Activated naive CD8-positive, alpha-beta T cell treated with anti-CD3 and anti-CD28 coated beads for 36 hours (primary cell): Measurements from ENCODE around the gene CHN1. TPM values are rescaled to one million over a fixed set of nuclear protein-coding genes. Genes with fewer than 3 reads are reported as not detected.
A peak's percentile ranks its signal among the peaks of the same experiment; 100 is the strongest.

ENCODE experiments used
- DNase-seq: peaks from one replicate; pipeline ENCODE4 v3.0.0; 2021
- H3K27ac Mint-ChIP-seq: one replicate; pipeline ENCODE4 v1.8.0; 2022; ENCODE audit warnings: mild to moderate bottlenecking, moderate library complexity, mixed read lengths
- H3K27me3 Mint-ChIP-seq: one replicate; pipeline ENCODE4 v1.8.0; 2022; ENCODE audit warnings: mild to moderate bottlenecking, mixed read lengths
- H3K36me3 Mint-ChIP-seq: one replicate; pipeline ENCODE4 v1.8.0; 2021; ENCODE audit warnings: mild to moderate bottlenecking, mixed read lengths
- H3K4me1 Mint-ChIP-seq: one replicate; pipeline ENCODE4 v1.8.0; 2021; ENCODE audit warnings: mixed read lengths
- H3K4me3 Mint-ChIP-seq: one replicate; pipeline ENCODE4 v1.8.0; 2022; ENCODE audit warnings: mild to moderate bottlenecking, moderate library complexity, mixed read lengths
- H3K9me3 Mint-ChIP-seq: one replicate; pipeline ENCODE4 v1.8.0; 2022; ENCODE audit warnings: mixed read lengths
- total RNA-seq, 2 experiments: library from RNA; stranded (reverse); gene quantifications; one replicate each; pipeline ENCODE4 v1.2.3, GENCODE V29; 2021

The CHN1 gene
- total RNA-seq, 2 experiments from 2014 or later: 17.6 to 18.6 TPM

DNA sequence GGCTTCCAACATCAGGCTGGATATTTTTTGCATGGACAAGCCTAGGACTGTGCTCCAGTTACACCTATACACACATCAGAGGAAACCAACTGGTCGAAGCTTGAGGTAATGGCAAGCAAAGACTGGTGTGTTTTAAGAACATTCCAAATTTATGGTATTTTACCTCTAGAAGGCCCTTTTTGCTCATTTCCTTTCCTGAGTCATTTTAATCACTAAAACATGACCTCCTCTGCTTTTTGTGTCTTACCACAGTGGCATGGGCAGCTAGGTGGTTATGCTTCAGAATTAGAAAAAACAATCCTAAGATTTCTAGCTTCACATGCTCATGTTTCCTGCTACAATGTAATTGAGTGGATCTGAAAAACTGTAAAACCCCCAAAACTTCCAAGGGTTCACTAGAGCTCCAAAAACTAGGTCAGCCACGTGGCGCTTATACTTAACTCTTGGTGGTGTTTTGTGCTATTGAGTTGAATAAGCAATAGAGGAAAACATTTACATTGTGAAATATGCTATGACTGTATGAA lies 210.3 kb downstream of the CHN1 start:
- no peak for DNase-seq
- Mint-ChIP-seq H3K4me1 (peaks cover 30% of the 10 kb centered on the region), H3K27ac (peak overlapping the region; percentile 85), H3K9me3 (no peaks in the 10 kb centered on the region), H3K36me3 (no peaks in the 10 kb centered on the region), H3K27me3 (no peaks in the 10 kb centered on the region), H3K4me3 (no peak overlapping the region)

DNA sequence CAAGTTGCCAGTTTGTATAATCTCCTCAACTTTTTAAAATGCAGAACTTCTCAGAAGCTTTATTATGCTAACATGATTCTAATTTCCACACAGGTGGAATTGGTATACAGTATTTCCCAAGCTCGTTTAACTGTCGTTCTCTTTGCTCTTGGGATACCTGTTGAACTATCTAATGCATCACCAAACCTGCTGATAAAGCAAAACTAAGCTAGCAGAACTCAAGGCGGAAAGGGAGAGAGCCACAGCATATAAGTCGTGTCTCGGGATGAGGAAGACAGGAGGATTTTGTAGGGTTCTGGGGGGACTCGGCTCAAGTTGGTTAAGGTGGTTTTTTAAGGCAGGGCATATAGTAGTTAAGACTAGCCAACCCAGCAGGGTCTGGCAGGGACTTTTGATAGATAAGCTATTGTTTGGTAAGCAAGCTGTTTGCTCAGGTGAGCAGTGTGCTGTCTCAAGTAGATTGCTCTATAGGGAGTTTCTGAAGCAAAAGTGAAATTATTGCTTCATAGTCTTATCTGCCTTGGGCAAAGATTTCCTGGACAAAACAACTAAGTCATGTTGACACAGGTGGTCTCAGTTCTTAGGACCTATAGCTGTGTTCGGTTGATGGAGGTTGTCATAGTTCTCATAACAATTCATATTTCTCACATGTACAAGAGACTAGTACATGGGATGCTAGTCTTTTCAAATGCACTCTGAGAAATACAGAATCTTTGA lies 212.7 kb downstream of the CHN1 start:
- H3K27me3 Mint-ChIP-seq: no peaks in the 10 kb centered on the region
- DNase-seq: no peak
- no peaks in the 10 kb centered on the region for H3K36me3 Mint-ChIP-seq
- no peak overlapping the region for H3K27ac Mint-ChIP-seq
- no peak overlapping the region for H3K4me3 Mint-ChIP-seq
- H3K9me3 Mint-ChIP-seq: no peaks in the 10 kb centered on the region
- H3K4me1 Mint-ChIP-seq: peaks cover 44% of the 10 kb centered on the region

DNA sequence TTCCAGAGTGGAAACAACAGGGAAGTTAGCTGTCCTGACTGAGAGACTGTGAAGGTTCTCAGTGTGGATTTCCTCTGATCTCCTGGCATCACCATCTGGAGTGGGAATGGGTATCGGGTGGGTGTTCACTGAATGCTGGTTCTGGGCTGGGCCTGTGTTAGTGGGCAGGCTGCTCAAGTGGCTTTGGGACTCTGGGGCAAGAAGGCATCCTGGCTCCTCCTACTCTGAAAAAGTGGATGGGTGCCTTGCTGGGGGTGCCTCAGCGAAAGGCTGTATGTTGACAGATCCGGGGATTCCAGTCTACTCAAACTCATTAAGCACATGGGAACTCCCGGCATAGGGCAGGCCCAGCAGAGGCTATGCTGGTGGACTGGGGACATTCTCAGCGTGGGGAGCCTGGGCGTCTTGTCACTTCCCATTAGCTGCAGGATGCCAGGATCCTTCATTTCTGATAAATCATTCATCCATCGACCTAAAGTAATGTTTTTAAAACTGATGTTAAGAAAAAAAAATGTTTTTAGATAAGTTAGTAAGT lies 213.4 kb downstream of the CHN1 start:
- H3K4me3 Mint-ChIP-seq: no peak overlapping the region
- DNase-seq: no peak
- H3K27ac Mint-ChIP-seq: no peak overlapping the region
- H3K27me3 Mint-ChIP-seq: no peaks in the 10 kb centered on the region
- no peaks in the 10 kb centered on the region for H3K36me3 Mint-ChIP-seq
- no peaks in the 10 kb centered on the region for H3K9me3 Mint-ChIP-seq
- H3K4me1 Mint-ChIP-seq: peaks cover 48% of the 10 kb centered on the region

DNA sequence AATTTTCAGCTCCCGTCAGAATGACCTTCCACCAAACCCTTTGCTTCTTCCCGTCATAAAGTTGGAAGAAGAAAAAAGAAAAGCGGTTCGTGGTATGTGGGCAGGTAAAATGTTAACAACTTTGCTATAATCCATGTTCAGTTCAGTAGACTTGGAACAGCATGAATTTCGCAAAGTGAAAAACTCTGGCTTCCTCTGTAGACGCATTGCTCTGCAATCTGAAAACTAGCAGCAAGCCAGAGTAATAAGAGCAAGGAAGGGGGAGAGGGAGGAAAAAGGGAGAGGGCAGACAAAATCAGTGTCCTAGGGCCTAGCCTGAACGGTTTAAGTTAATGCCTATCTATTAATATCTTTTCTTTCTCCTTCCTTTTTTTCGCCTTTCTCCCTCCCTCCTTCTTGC lies 214.2 kb downstream of the CHN1 start:
- Mint-ChIP-seq H3K27ac (no peak overlapping the region), H3K4me1 (peaks cover 41% of the 10 kb centered on the region), H3K27me3 (no peaks in the 10 kb centered on the region), H3K9me3 (no peaks in the 10 kb centered on the region), H3K4me3 (no peak overlapping the region), H3K36me3 (no peaks in the 10 kb centered on the region)
- no peak for DNase-seq

DNA sequence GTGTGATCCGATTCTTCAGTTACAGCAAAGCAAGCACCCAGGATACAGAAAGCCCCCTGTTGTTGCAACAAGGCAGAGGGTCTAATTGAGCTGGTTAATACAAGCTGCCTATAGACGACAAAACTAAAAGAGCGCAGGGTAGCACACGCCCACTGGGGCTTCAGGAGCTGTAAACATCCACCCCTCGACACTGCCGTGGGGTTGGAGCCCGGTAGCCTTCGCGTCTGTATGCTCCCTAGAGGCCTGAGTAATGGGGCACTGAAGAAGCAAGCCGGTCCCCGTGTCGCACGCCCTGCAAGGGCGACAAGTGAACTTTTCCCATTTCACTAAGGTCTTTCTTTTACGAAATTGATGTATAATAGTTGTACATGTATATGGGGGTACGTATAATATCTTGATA lies 216.2 kb downstream of the CHN1 start:
- Mint-ChIP-seq H3K36me3 (no peaks in the 10 kb centered on the region), H3K4me3 (no peak overlapping the region), H3K27ac (peak overlapping the region; percentile 96), H3K4me1 (peaks cover 25% of the 10 kb centered on the region), H3K27me3 (no peaks in the 10 kb centered on the region), H3K9me3 (no peaks in the 10 kb centered on the region)
- no peak for DNase-seq

DNA sequence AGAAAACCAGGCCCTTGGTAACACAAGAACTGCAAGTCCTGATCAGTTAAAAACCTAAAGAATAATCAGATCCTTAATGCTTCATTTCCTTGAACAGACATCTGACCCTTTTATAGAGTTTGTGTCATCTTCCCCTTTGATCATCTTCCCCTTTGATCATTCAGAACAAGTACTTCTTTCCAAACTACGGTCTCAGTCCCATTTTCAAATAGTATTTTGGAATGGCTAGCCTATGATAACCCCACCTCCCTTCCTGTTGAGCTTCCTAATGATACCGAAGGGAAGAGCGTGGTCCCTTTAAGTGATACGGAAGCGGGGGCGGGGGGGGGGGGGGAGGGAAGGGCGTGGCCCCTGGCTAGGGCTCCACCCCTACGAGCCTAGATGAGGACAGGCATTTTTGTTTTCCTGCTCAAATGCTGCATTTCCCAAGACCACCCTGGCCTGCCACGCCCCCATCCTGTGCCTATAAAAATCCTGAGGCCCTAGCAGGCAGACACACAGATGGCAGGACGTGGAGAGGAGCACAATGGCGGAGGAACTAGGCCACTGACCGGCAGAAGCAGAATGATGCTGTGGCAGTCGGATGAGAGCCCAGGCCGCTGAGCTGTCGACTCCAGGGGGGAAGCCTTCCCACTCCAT lies 216.8 kb downstream of the CHN1 start:
- peak overlapping the region; percentile 54 for H3K4me3 Mint-ChIP-seq
- no peaks in the 10 kb centered on the region for H3K27me3 Mint-ChIP-seq
- H3K9me3 Mint-ChIP-seq: no peaks in the 10 kb centered on the region
- H3K27ac Mint-ChIP-seq: peak overlapping the region; percentile 96
- no peak for DNase-seq
- no peaks in the 10 kb centered on the region for H3K36me3 Mint-ChIP-seq
- peaks cover 25% of the 10 kb centered on the region for H3K4me1 Mint-ChIP-seq

DNA sequence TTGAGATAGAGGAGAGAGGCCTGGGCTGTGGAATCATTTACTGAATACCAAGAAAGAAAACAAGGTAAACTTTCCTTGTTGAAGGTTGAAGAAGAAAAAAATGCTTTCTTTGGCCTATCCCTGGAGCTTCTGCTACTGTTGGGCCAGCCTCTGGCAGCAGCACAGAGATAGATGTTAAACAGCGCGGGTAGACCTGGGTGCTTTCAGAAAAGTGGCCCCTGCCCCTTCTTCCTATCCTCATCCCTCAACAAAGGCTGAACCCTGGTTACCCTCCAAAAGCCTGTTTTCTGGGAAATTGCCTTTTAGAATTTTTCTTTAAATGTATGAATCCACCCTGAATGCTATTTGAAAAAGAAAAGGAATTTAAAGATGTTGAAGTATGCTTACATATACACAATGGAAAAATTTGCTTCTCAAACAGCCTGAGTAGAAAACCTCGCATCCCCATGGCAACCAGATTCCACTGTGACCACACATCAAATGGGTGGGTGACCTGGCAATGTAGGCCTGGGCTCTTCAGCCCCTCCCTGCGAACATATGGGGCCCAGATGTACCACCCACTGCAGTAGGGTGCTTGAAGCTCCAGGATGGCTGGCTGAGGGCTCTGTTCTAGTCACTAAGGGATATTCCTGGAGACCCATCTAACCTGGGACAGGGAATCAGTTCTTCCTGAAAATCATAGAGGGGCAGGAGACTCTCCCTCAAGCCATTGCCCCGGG lies 217.5 kb downstream of the CHN1 start:
- peak overlapping the region; percentile 96 for H3K27ac Mint-ChIP-seq
- DNase-seq: peak; percentile 74
- H3K4me3 Mint-ChIP-seq: peak overlapping the region; percentile 54
- no peaks in the 10 kb centered on the region for H3K9me3 Mint-ChIP-seq
- no peaks in the 10 kb centered on the region for H3K27me3 Mint-ChIP-seq
- H3K36me3 Mint-ChIP-seq: no peaks in the 10 kb centered on the region
- H3K4me1 Mint-ChIP-seq: peaks cover 25% of the 10 kb centered on the region

DNA sequence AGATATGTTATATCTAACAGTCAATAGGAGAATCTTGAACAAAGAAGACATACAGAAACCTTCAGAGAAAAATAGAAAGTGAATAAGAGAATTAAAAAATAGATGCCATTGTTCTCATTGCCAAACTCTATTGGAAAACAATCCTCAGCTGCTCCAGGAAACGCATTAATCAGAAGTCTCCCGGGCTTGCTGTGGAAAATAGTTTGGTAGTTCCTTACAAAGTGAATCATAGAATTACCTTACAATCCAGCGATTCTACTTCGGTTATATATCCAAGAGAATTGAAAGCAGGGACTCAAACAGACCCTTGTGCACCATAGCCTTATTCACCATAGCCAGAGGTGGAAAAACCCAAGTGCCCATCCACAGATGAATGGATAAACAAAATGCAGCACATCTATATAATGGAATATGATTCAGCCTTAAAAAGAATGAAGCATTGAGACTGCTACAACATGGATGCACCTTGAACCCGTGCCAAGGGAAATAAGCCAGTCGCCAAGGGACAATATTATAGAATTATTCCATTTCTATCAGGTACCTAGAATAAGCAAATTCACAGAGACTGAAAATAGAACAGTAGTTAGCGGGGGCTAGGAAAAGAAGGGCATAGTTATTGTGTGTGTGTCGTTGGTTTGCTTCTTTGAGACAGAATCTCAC lies 219.0 kb downstream of the CHN1 start:
- Mint-ChIP-seq H3K9me3 (no peaks in the 10 kb centered on the region), H3K27ac (no peak overlapping the region), H3K4me3 (no peak overlapping the region), H3K27me3 (no peaks in the 10 kb centered on the region), H3K4me1 (peaks cover 23% of the 10 kb centered on the region), H3K36me3 (no peaks in the 10 kb centered on the region)
- no peak for DNase-seq

DNA sequence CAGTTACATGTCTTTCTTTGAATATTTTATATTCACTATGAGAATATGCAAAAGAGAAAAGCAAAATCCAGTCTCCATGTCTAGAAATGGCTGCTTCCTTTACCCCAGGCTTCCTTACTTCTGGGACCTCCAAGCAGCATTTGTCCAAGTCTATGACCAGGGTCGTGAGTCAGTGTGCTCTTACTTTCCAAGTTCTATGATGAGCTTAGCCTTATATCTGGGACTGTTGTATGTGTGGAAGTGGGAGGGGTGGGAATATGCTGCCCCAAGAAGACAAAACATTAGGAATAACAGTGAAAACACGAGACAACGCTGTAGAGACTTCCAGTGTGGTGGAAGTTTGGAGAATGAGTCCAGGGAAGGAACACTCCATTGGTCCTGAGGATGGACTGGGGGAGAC lies 219.7 kb downstream of the CHN1 start:
- Mint-ChIP-seq H3K27me3 (no peaks in the 10 kb centered on the region), H3K36me3 (no peaks in the 10 kb centered on the region), H3K4me3 (no peak overlapping the region), H3K4me1 (peaks cover 27% of the 10 kb centered on the region), H3K9me3 (no peaks in the 10 kb centered on the region), H3K27ac (no peak overlapping the region)
- DNase-seq: no peak

DNA sequence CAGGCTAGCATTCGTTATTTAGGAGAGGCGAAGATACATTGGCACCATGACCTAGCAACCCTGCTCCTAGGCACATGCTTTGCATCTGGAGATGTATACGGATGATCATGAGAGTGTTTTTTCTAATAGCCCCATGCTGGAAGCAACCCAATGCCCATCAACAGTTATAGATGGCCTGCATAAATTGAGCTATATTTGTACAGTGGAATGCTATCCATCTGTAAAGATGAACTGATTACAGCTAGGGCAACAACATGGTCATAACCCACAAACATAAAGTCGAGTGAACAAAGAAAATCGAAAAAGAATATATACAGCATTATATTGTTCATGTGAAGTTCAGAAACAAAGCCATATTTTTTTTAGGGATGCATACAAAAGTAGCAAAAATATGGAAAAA lies 220.3 kb downstream of the CHN1 start:
- no peaks in the 10 kb centered on the region for H3K9me3 Mint-ChIP-seq
- no peaks in the 10 kb centered on the region for H3K36me3 Mint-ChIP-seq
- H3K4me3 Mint-ChIP-seq: no peak overlapping the region
- no peak overlapping the region for H3K27ac Mint-ChIP-seq
- no peaks in the 10 kb centered on the region for H3K27me3 Mint-ChIP-seq
- DNase-seq: no peak
- H3K4me1 Mint-ChIP-seq: peaks cover 33% of the 10 kb centered on the region

DNA sequence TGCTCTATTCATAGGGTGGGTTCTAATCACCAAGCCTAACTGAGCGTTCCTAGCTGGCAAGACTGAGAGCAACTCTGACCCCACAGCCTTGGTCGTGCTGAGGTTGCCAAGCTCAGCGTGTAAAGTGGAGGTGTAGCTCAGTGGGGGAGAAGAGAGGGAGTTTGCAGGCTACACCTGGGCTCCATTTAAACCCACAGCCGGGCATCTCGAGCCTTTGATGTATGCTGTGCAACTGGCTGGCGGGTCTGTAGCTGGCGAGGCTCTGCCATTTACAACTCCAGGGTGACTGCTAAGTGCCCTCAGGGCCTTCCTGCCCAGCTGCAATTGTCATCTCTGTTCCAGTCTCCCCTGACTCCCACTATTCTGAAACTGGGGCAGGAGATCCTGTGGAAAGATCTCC lies 220.9 kb downstream of the CHN1 start:
- Mint-ChIP-seq H3K4me3 (no peak overlapping the region), H3K27me3 (no peaks in the 10 kb centered on the region), H3K27ac (no peak overlapping the region), H3K9me3 (no peaks in the 10 kb centered on the region), H3K4me1 (peaks cover 39% of the 10 kb centered on the region), H3K36me3 (no peaks in the 10 kb centered on the region)
- no peak for DNase-seq

DNA sequence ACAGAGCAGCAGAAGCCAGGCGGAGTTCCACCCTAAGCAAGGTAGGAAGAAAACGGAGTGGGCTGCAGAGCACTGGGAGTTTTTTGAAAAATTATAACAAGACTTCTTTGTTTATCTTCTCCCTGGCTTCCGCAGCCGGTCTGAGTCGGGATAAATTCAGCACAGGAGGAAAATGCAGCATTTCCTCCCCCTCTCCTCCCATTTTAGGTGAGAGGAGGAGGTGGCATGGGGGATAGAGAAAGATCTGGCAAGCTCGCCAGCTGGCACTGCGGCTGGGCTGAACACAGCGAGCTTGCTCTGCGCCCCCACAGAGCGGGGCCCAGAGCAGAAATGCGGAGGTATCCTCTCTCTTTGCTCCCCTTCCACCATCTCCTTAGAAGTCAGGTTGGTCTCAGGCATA lies 223.2 kb downstream of the CHN1 start:
- Mint-ChIP-seq H3K4me3 (no peak overlapping the region), H3K36me3 (no peaks in the 10 kb centered on the region), H3K27ac (no peak overlapping the region), H3K27me3 (no peaks in the 10 kb centered on the region), H3K4me1 (peaks cover 41% of the 10 kb centered on the region), H3K9me3 (no peaks in the 10 kb centered on the region)
- DNase-seq: no peak

DNA sequence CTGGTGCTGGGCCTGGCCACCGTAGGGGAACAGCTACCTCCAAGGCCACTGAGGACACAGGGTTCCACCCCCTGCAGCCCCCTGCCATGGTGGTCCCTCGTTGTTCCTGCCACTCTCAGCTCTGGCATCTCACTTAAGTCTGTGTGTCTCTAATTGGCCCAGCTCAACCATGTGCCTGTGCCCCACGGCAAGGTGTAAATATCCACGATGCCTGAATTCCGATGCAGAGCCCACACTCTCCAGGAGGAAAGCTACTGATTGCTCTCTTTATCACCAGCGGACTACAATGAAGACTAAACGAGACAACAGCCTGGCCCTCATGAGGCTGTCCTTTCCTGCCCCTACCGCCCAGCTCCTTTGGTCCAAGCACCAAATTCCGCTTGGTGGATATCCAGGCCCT lies 223.9 kb downstream of the CHN1 start:
- Mint-ChIP-seq H3K27ac (peak overlapping the region; percentile 44), H3K4me3 (no peak overlapping the region), H3K4me1 (peaks cover 46% of the 10 kb centered on the region), H3K9me3 (no peaks in the 10 kb centered on the region), H3K36me3 (no peaks in the 10 kb centered on the region), H3K27me3 (no peaks in the 10 kb centered on the region)
- DNase-seq: no peak

DNA sequence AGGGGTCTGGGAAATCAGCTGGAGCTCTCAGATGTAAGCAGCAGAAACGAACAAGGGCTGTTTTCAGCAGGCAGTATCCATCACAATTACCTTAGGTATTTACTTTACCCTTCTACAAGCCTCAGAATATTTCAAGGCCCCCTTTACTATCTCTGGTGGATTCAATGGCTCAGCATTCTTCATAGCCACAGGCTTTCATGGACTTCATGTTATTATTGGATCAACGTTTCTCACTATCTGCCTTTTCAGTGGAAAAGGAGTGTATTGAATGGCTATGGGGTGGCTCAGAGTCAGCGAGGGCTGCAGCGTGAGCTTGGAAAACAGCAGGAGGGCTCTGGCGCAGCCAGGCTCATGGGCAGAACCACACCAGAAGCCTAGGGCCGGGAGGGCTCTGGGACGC lies 224.3 kb downstream of the CHN1 start:
- Mint-ChIP-seq H3K9me3 (no peaks in the 10 kb centered on the region), H3K36me3 (no peaks in the 10 kb centered on the region), H3K27me3 (no peaks in the 10 kb centered on the region), H3K4me1 (peaks cover 50% of the 10 kb centered on the region), H3K27ac (peak overlapping the region; percentile 63), H3K4me3 (no peak overlapping the region)
- no peak for DNase-seq
